DMS79 treated with DMSO at 0.1 percent for 48 hours (cell line): Measurements from ENCODE around the gene INTS15.
"Not testable (repeated sequence)": the region's sequence is repeated elsewhere in the genome, so short reads cannot be mapped to it uniquely, and the experiment has no call there.

Experiments
- DNase-seq: peaks from one replicate; lab custom pipeline; 2025; lab: John Stamatoyannopoulos, UW

INTS15 gene

GRCh38 chr7:6577369-6578113, 12.3 kb upstream of the INTS15 start, which contains the start of gene ZDHHC4:
Gene ZDHHC4 (plus strand): TSS chr7:6577454. CDS start chr7:6580562, 3,108 bp downstream.
- peak; percentile 80 for DNase-seq

DNA sequence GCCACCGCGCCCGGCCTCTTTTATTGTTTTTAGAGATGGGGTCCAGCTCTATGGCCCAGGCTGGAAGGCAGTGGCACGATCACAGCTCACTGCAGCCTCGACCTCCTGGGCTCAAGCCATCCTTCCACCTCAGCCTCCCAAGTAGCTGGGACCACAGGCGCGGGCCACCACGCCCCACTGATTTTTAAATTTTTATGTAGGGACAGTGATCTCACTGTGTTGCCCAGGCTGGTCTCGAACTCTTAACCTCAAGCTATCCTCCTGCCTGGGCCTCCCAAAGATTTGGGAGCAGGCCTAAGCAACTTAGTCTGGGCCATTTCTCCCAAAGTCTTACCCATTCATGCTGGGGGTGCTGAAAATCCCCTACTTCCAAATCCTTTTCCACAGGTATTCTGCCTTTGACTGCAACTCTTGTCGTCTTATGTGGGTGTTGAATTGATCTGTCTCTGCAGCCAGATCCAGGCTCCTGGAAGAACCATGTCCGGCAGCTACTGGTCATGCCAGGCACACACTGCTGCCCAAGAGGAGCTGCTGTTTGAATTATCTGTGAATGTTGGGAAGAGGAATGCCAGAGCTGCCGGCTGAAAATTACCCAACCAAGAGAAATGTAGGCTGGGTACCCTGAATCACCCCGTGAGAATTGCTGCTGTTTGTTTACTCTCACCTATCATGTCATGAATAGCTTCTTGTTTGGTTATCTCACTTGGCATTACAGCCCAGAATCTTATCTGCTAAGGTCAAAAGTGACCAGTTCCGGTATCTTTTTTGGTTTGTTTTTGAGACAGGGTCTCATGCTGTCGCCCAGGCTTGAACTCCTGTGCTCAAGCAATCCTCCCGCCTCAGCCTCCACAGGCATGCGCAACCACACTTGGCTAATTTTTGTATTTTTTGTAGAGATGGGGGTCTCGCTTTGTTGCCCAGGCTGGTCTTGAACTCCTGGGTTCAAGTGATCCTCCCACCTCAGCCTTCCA, 11.4 kb upstream of the INTS15 start:
- DNase-seq, result no peak

DNA sequence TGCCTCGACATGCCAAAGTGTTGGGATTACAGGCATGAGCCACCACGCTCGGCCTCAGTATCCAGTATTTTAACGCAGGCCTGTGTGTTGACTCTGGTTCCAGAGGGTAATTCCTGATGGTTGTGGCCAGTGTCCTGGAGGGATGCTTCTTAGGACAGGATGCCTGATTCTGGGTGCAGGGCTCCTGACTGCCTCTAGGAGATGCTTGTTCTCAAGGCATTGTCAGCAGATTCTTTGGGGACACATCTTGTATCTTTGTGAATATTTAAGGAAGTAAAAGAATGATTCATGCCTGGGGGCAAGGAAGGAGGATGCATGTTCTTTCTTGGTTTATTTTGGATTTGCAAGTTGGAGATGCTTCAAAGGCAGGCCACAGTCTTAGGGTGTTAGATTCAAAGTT, 10.4 kb upstream of the INTS15 start:
- DNase-seq, result no peak

- not testable (repeated sequence) for DNase-seq
Measured at GRCh38 chr7:6585746-6586432, 3.9 kb upstream of the INTS15 start.

DNA sequence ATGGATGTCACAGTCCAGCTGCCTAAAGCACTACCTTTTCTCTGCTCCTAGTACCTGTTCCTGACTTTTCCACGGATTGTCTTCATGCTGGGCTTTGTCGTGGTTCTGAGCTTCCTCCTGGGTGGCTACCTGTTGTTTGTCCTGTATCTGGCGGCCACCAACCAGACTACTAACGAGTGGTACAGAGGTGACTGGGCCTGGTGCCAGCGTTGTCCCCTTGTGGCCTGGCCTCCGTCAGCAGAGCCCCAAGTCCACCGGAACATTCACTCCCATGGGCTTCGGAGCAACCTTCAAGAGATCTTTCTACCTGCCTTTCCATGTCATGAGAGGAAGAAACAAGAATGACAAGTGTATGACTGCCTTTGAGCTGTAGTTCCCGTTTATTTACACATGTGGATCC, 1.3 kb upstream of the INTS15 start:
- DNase-seq, result no peak

- no peak for DNase-seq
Measured at GRCh38 chr7:6589151-6589828, 531 bp upstream of the INTS15 start.

DNA sequence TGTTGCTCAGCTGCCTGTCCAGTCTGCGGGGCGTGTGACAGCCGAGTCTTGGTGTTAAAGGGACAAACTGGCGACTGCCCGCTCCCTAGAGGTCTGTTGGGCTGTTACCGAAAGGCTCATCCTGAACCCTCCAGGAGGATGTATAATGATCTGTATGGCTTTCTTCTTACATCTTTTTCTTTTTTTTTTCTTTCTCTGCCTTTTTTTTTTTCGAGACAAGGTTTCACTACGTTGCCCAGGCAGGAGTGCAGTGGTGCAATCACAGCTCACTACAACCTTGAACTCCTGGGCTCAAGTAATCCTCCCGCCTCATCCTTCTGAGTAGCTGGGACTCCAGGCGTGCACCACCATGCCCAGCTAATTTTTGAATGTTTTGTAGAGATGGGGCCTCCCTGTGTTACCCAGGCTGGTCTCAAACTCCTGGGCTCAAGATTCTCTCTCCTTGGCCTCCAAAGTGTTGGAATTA, 857 bp downstream of the INTS15 start:
- peak; percentile 19 for DNase-seq

DNA sequence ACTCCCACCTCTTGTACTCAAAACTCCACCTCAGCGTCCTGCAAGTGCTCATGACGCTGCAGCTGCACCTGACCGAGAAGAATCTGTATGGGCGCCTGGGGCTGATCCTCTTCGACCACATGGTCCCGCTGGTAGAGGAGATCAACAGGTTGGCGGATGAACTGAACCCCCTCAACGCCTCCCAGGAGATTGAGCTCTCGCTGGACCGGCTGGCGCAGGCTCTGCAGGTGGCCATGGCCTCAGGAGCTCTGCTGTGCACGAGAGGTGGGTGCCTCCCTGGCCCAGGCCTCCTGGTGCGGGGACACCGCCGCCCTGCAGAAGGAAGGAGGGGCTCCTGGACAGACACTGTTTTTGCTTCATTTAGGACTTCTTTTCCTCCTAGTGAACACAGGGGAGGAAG, 10.3 kb downstream of the INTS15 start:
- no peak for DNase-seq

DNA sequence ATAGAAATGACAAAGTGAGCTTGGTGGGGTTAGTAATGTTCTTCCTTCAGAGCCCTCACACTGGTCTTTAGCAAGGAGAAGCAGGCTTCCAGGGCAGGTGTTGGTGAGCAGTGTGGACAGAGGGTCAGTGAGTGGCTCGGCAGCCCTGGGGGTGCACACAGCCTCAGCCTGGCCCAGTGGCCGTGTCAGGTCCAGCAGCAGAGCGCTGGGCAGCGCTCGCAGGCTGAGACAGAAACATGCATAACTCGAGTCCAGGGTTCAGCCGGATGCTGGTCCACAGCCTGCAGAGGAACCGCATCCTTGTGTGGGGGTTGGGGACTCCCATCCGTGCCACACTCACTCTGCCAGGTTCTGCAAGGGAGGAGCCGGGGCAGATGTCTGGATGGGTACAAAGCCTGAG, 14.6 kb downstream of the INTS15 start:
- no peak for DNase-seq

- no peak for DNase-seq
Measured at GRCh38 chr7:6606866-6607583, 17.2 kb downstream of the INTS15 start.

DNA sequence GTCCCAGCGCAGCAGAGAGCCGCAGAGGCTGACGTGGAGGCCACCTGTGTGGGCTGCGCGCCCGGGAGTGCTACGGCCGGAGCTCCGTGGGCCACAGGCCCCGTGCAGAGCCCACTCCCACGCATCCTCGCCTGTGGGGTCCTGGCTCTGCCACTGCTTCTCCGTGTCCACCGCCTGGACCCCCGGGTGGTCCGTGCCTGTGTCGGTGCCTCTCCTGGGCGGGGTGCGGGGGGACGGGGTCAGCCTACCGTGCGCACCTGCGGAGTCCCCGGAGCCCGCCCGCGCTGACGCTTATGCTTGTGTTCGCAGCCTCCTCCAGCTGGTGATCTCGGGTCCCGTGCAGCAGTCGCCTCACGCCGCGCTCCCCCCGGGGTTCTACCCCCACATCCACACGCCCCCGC, 17.8 kb downstream of the INTS15 start:
- DNase-seq, result no peak

DNA sequence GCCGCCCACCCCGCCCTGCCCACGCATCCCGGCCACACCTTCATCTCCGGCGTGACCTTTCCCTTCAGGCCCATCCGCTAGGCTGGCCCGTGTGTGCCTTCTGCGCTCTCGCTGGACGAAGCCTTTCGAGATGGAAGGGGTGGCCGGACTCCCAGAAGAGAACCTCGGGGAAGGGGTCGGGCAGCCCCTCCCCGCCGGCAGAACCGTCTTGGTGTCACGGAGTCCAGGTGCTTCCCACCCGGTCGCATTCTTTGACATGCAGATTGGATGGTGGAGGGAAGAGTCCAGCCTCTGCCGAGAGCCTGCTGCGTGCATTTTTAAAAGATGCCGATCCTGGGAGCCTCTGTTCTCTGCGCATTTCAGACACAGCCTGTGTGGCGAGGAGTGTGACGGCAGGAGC, 18.3 kb downstream of the INTS15 start:
- no peak for DNase-seq

DNA sequence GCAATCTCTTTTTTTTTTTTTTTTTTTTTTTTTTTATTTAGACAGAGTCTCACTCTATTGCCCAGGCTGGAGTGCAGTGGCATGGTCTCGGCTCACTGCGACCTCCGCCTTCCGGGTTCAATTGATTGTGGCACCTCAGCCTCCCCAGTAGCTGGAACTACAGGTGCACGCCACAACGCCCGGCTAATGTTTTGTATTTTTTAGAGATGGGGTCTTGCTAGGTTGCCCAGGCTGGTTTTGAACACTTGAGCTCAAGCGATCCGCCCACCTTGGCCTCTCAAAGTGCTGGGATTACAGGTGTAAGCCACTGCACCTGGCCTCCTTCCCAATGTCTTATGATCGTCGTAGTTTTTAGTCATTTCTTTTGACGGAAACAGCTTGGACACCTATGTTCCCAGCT, 19.0 kb downstream of the INTS15 start:
- DNase-seq, result no peak

GRCh38 chr7:6612819-6613218, 23.0 kb downstream of the INTS15 start:
- DNase-seq, result no peak

DNA sequence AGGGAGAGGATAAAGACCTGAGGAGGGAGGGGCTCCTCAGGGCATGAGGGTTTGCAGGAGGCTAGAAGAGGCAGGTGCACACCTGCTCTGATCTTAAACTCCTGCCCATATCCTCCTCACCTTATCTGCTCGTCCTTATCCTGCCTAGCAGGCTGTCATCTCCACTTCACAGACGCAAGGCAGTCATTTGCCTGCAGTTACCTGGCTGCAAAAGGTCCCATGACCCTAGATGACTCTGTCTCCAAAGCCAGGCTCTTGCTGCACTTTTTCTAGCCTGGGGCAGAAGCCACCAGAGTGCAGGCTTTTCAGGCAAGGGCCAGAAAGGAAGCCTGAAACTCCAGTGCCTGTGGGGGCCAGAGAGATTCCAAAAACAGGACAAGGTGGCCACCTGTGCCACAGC, 23.9 kb downstream of the INTS15 start:
- DNase-seq, result no peak

GRCh38 chr7:6614953-6615722, 25.3 kb downstream of the INTS15 start, which contains the start of gene ZNF853:
Gene ZNF853 (plus strand): TSS chr7:6615610. CDS start chr7:6616175, 565 bp downstream.
- no peak for DNase-seq

- no peak for DNase-seq
Measured at GRCh38 chr7:6615723-6616555, 26.1 kb downstream of the INTS15 start.

DNA sequence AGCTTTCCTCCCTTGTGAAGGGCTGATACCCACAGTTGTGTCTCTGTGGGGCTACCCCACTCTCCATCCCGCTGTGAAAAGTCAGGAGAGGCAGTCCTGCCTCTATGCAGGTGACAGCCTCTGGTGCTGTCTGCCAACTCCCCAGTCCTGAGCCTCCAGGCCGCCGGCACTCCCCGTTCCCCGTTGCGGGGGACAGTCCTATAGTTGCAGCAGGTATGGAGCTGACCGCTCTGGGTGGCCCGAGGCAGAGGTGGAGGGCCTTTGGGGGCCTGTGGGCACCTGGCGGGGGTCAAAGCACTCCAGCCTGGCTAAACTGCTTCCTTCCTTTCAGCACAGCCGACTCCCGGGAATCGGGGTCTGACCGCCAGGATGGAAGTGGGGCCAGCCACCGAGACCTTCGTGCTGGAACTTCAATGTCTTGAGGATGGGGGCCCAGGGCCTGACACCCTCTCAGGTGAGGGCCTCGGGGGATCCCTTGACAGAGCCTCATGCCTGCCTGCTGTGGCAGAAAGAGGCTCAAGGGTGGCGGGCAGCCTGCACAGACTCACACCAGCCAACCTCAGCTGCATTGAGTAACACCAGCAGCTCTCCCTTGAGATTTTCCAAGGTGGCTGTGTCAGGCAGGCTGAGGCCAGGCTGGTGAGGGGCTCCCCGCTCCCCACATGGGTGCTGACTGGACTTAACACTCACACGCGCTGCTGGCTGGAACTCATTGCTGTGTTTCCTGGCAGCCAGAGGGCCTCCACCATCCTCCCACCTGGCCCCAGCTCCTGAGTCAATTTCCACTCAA, 27.2 kb downstream of the INTS15 start:
- DNase-seq, result no peak
